PC-9 (cell line): ENCODE results near the gene PRKCB. TPM values are rescaled to one million over a fixed set of nuclear protein-coding genes. Genes with fewer than 3 reads are reported as not detected.

ENCODE experiments used
- BruUV-seq: library from RNA; stranded (reverse); fragments of 400-500 nt; replicated peaks from 2 replicates; lab custom pipeline; 2021; lab: Mats Ljungman, UMichigan
- CTCF ChIA-PET: fragments of 300-600 bp; sonication (Branson Sonifier 250); formaldehyde crosslinking; loops from one replicate; lab custom pipeline; 2022; ENCODE audit warnings: antibody characterized with exemption; lab: Charles Lee
- POLR2A ChIA-PET: fragments of 300-600 bp; sonication (Branson Sonifier 250); formaldehyde crosslinking; loops from one replicate; lab custom pipeline; 2022; ENCODE audit warnings: antibody characterized with exemption; ENCODE audit not compliant: unreplicated experiment; lab: Charles Lee
- DNase-seq, 2 experiments: peaks; one replicate each; pipeline versions ENCODE4 v3.0.0 to v3.0.0-alpha.2; 2015 to 2022; ENCODE audit warnings: mixed read lengths in 1 of 2
- H2AFZ ChIP-seq: fragments of 200-600 bp; sonication (generic); 2 replicates; pipeline ENCODE4 v1.8.1; 2017; ENCODE audit warnings: antibody characterized with exemption
- H3F3A ChIP-seq: fragments of 200-600 bp; sonication (generic); 2 replicates; pipeline ENCODE4 v1.8.1; 2017; ENCODE audit warnings: antibody characterized with exemption, mild to moderate bottlenecking, low read depth; ENCODE audit not compliant: insufficient read depth
- H3K27ac ChIP-seq: fragments of 200-600 bp; sonication (generic); 2 replicates; pipeline ENCODE4 v1.6.1; 2016; ENCODE audit warnings: mixed run types
- H3K27me3 ChIP-seq: fragments of 200-600 bp; sonication (generic); 2 replicates; pipeline ENCODE4 v1.6.1; 2016; ENCODE audit warnings: low read depth, mixed run types; ENCODE audit not compliant: insufficient read depth
- H3K36me3 ChIP-seq: fragments of 200-600 bp; sonication (generic); 2 replicates; pipeline ENCODE4 v1.6.1; 2016; ENCODE audit warnings: low read depth, mixed run types
- H3K4me1 ChIP-seq: fragments of 200-600 bp; sonication (generic); replicated peaks from 2 replicates; pipeline ENCODE4 v1.6.1; 2016; ENCODE audit warnings: mixed run types; ENCODE audit not compliant: insufficient read depth
- H3K4me2 ChIP-seq: fragments of 200-600 bp; sonication (generic); 2 replicates; pipeline ENCODE4 v1.6.1; 2017; ENCODE audit warnings: mixed run types
- H3K4me3 ChIP-seq: fragments of 200-600 bp; sonication (generic); 2 replicates; pipeline ENCODE4 v1.6.1; 2016; ENCODE audit warnings: mixed run types
- H3K79me2 ChIP-seq: fragments of 200-600 bp; sonication (generic); 2 replicates; pipeline ENCODE4 v1.6.1; 2017; ENCODE audit warnings: low read depth, mixed run types
- H3K9me2 ChIP-seq: fragments of 200-600 bp; sonication (generic); 2 replicates; pipeline ENCODE4 v1.8.1; 2017; ENCODE audit warnings: mild to moderate bottlenecking; ENCODE audit not compliant: insufficient read depth
- H3K9me3 ChIP-seq: fragments of 200-600 bp; sonication (generic); 2 replicates; pipeline ENCODE4 v1.8.1; 2016; ENCODE audit warnings: low read depth; ENCODE audit not compliant: insufficient read depth
- H4K20me1 ChIP-seq: fragments of 200-600 bp; sonication (generic); 2 replicates; pipeline ENCODE4 v1.8.1; 2017; ENCODE audit not compliant: insufficient read depth
- EZH2 ChIP-seq: fragments of 200-600 bp; sonication (generic); IDR thresholded peaks from 2 replicates; pipeline ENCODE4 v1.8.0; 2017; ENCODE audit warnings: antibody characterized with exemption, low read depth
- intact Hi-C: fragments of 100-400 bp; cut with micrococcal nuclease; formaldehyde crosslinking; loops from one replicate; pipeline ENCODE4 v1.10.0; 2022; ENCODE audit not compliant: unreplicated experiment
- total RNA-seq: library from RNA; stranded (reverse); gene quantifications from 2 replicates; pipeline ENCODE4 v1.2.3, GENCODE V29; 2021
- TF ChIP-seq, protein P1 (sequence below): fragments of 200-600 bp; sonication (generic); conservative IDR thresholded peaks from 2 replicates; pipeline ENCODE4 v1.6.1; 2017; ENCODE audit warnings: mixed run types, antibody characterized with exemption, mild to moderate bottlenecking, moderate library complexity

The PRKCB gene
- total RNA-seq, 1 experiment from 2014 or later: not detected

- Histone ChIP-seq H3K4me2 (no peak overlapping the region), H3K9me2 (no peaks in the 10 kb centered on the region), H3K4me3 (no peak overlapping the region), H3K4me1 (no peaks in the 10 kb centered on the region), H3F3A (no peaks in the 10 kb centered on the region), H3K36me3 (no peaks in the 10 kb centered on the region), H4K20me1 (no peaks in the 10 kb centered on the region), H3K27me3 (peaks cover 32% of the 10 kb centered on the region), H3K9me3 (no peaks in the 10 kb centered on the region), H3K27ac (no peak overlapping the region), H3K79me2 (no peaks in the 10 kb centered on the region), H2AFZ (no peak overlapping the region)
- intact Hi-C loops: no loop called here
- ChIA-PET CTCF (no interaction called here), POLR2A (no interaction called here)
- TF ChIP-seq EZH2: no peak
- TF ChIP-seq, protein P1, sequence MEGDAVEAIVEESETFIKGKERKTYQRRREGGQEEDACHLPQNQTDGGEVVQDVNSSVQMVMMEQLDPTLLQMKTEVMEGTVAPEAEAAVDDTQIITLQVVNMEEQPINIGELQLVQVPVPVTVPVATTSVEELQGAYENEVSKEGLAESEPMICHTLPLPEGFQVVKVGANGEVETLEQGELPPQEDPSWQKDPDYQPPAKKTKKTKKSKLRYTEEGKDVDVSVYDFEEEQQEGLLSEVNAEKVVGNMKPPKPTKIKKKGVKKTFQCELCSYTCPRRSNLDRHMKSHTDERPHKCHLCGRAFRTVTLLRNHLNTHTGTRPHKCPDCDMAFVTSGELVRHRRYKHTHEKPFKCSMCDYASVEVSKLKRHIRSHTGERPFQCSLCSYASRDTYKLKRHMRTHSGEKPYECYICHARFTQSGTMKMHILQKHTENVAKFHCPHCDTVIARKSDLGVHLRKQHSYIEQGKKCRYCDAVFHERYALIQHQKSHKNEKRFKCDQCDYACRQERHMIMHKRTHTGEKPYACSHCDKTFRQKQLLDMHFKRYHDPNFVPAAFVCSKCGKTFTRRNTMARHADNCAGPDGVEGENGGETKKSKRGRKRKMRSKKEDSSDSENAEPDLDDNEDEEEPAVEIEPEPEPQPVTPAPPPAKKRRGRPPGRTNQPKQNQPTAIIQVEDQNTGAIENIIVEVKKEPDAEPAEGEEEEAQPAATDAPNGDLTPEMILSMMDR: no peak
- DNase-seq: no peak
- no TSS peak for BruUV-seq
Observed at GRCh38 chr16:23976091-23976490, 140.3 kb downstream of the PRKCB start.

DNA sequence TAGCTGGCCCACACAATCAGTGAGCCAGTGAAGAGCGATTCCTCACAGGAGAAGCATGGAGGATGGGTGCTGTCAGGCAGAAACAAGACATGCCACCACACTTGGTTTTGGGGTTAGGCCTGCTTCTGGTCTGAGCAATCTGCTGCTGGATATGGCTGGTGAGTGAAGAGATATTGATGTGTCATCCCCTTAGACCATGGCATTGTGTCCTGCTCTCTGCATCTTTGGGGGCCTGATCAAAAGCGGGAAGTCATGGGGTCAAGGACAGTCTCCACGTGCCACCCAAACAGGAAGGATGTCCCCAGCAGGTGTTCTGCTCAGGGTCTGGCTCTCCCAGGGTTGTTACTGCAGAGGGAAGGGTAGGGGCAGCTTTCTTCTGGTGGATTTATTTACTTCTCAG lies 140.7 kb downstream of the PRKCB start:
- Histone ChIP-seq H3K27ac (no peak overlapping the region), H3F3A (no peaks in the 10 kb centered on the region), H2AFZ (no peak overlapping the region), H3K4me3 (no peak overlapping the region), H3K79me2 (no peaks in the 10 kb centered on the region), H3K9me3 (no peaks in the 10 kb centered on the region), H3K4me1 (no peaks in the 10 kb centered on the region), H4K20me1 (no peaks in the 10 kb centered on the region), H3K9me2 (no peaks in the 10 kb centered on the region), H3K27me3 (peaks cover 32% of the 10 kb centered on the region), H3K36me3 (no peaks in the 10 kb centered on the region), H3K4me2 (no peak overlapping the region)
- DNase-seq: no peak
- no peak for TF ChIP-seq EZH2
- TF ChIP-seq, protein P1: no peak
- ChIA-PET POLR2A (no interaction called here), CTCF (no interaction called here)
- BruUV-seq: no TSS peak
- intact Hi-C loops: no loop called here

- Histone ChIP-seq H2AFZ (no peak overlapping the region), H3K4me1 (no peaks in the 10 kb centered on the region), H3K27me3 (peaks cover 29% of the 10 kb centered on the region), H3K4me2 (no peak overlapping the region), H3F3A (no peaks in the 10 kb centered on the region), H3K79me2 (no peaks in the 10 kb centered on the region), H4K20me1 (no peaks in the 10 kb centered on the region), H3K36me3 (no peaks in the 10 kb centered on the region), H3K9me2 (no peaks in the 10 kb centered on the region), H3K27ac (no peak overlapping the region), H3K9me3 (no peaks in the 10 kb centered on the region), H3K4me3 (no peak overlapping the region)
- no peak for DNase-seq
- intact Hi-C loops: no loop called here
- TF ChIP-seq, protein P1: no peak
- no peak for TF ChIP-seq EZH2
- CTCF ChIA-PET: no interaction called here
- BruUV-seq: no TSS peak
- POLR2A ChIA-PET: no interaction called here
Observed at GRCh38 chr16:23979441-23979840, 143.7 kb downstream of the PRKCB start.
